ENCODE data around the gene CLEC18C. TPM values are rescaled to one million over a fixed set of nuclear protein-coding genes. Genes with fewer than 3 reads are reported as not detected.
A peak's percentile ranks its signal among the peaks of the same experiment; 100 is the strongest.
"Not testable (repeated sequence)": the region's sequence is repeated elsewhere in the genome, so short reads cannot be mapped to it uniquely, and the experiment has no call there.

The CLEC18C gene
- total RNA-seq, 6 donors from 2014 or later = 0.44 to 0.69 (median 0.54) TPM; not detected in 3

GRCh38 chr16:70206382-70206781 lies 32.8 kb downstream of the CLEC18C start:
- H3K4me1 ChIP-seq; H3K36me3 ChIP-seq; ATAC-seq (ENCODE audit: low FRiP score in 2 of 2); H3K27me3 ChIP-seq; H3K9me3 ChIP-seq; DNase-seq; H3K27ac ChIP-seq; H3K4me3 ChIP-seq: not testable (repeated sequence)
- WGBS, 2 donors = 89 to 97% methylated on average over 4 to 5 of the region's 6 CpGs

GRCh38 chr16:70218586-70218985 lies 45.0 kb downstream of the CLEC18C start:
- not testable (repeated sequence) for H3K4me3 ChIP-seq; ATAC-seq (ENCODE audit: low FRiP score in 2 of 2); DNase-seq; H3K27me3 ChIP-seq; H3K27ac ChIP-seq; H3K9me3 ChIP-seq; H3K4me1 ChIP-seq
- peaks cover 0 to 19% (median 1%) of the 10 kb centered on the region in 4 donors for H3K36me3 ChIP-seq
- WGBS, 2 donors = 90 to 91% methylated on average over 2 of the region's 2 CpGs

GRCh38 chr16:70222574-70222973 lies 49.0 kb downstream of the CLEC18C start:
- peaks cover 2 to 32% (median 4%) of the 10 kb centered on the region in 4 donors for H3K36me3 ChIP-seq
- not testable (repeated sequence) for H3K9me3 ChIP-seq; H3K4me3 ChIP-seq; DNase-seq; H3K27ac ChIP-seq; ATAC-seq (ENCODE audit: low FRiP score in 2 of 2); H3K4me1 ChIP-seq; H3K27me3 ChIP-seq
- 60 to 80% methylated on average over 1 of the region's 2 CpGs for WGBS, 2 donors

- not testable (repeated sequence) for DNase-seq; ATAC-seq (ENCODE audit: low FRiP score in 2 of 2); H3K4me3 ChIP-seq; H3K9me3 ChIP-seq; H3K27me3 ChIP-seq; H3K4me1 ChIP-seq
- Histone ChIP-seq H3K27ac (peak overlapping the region in 1 of 4 donors; percentile 4), H3K36me3 (peaks cover under 1 to 33% (median 4%) of the 10 kb centered on the region in 4 donors)
- no CpG with 5 or more reads among the region's 2 CpGs for WGBS, 2 donors
Observed at GRCh38 chr16:70223216-70223615, 49.6 kb downstream of the CLEC18C start.

GRCh38 chr16:70223971-70224513 lies 50.5 kb downstream of the CLEC18C start:
- 54 to 73% methylated on average over 1 of the region's 3 CpGs for WGBS, 2 donors
- H3K4me3 ChIP-seq; DNase-seq; H3K27me3 ChIP-seq; H3K4me1 ChIP-seq; H3K9me3 ChIP-seq; ATAC-seq (ENCODE audit: low FRiP score in 2 of 2): not testable (repeated sequence)
- Histone ChIP-seq H3K27ac (peak overlapping the region in 1 of 4 donors; percentile 4), H3K36me3 (peaks cover 0 to 37% (median 4%) of the 10 kb centered on the region in 4 donors)

GRCh38 chr16:70224645-70225044 lies 51.1 kb downstream of the CLEC18C start:
- 98% methylated on average over 9 of the region's 24 CpGs; no CpG with 5 or more reads in 1 of the 2 donors for WGBS, 2 donors
- H3K36me3 ChIP-seq = peaks cover 0 to 36% (median 4%) of the 10 kb centered on the region in 4 donors
- H3K9me3 ChIP-seq; H3K4me3 ChIP-seq; H3K4me1 ChIP-seq; ATAC-seq (ENCODE audit: low FRiP score in 2 of 2); H3K27me3 ChIP-seq; H3K27ac ChIP-seq: not testable (repeated sequence)
- DNase-seq = peak in 1 of 2 donors; percentile 60

GRCh38 chr16:70225430-70225829 lies 51.8 kb downstream of the CLEC18C start:
- not testable (repeated sequence) for DNase-seq; H3K27me3 ChIP-seq; H3K4me1 ChIP-seq; H3K27ac ChIP-seq; ATAC-seq (ENCODE audit: low FRiP score in 2 of 2); H3K9me3 ChIP-seq; H3K4me3 ChIP-seq
- H3K36me3 ChIP-seq = peaks cover 0 to 33% (median 4%) of the 10 kb centered on the region in 4 donors
- WGBS, 2 donors = 82 to 93% methylated on average over 3 to 4 of the region's 4 CpGs

GRCh38 chr16:70226024-70226423 lies 52.4 kb downstream of the CLEC18C start:
- not testable (repeated sequence) for DNase-seq; ATAC-seq (ENCODE audit: low FRiP score in 2 of 2)

GRCh38 chr16:70231831-70232230 lies 58.2 kb downstream of the CLEC18C start:
- H3K36me3 ChIP-seq = peaks cover 0 to 50% (median 11%) of the 10 kb centered on the region in 4 donors
- H3K4me3 ChIP-seq; H3K9me3 ChIP-seq; H3K27ac ChIP-seq; H3K4me1 ChIP-seq; ATAC-seq (ENCODE audit: low FRiP score in 2 of 2); DNase-seq; H3K27me3 ChIP-seq: not testable (repeated sequence)
- WGBS, 2 donors = 56 to 57% methylated on average over 3 of the region's 3 CpGs

More at GRCh38 chr16:70226024-70226423, 52.4 kb downstream of the CLEC18C start:
- not testable (repeated sequence) for H3K9me3 ChIP-seq, H3K4me1 ChIP-seq, H3K4me3 ChIP-seq, H3K27ac ChIP-seq, H3K27me3 ChIP-seq
- H3K36me3 ChIP-seq = peaks cover 0 to 34% (median 4%) of the 10 kb centered on the region in 4 donors

Small RNAs within 50 kb of the gene (small RNA-seq; reads per million reads assigned to genes)
- gene AC009060.2 = 0 reads per million in 4 donors

Other genes with a start within 250 kb of the CLEC18C start
- gene CLEC18A, start 222.5 kb upstream of the CLEC18C start, total RNA-seq = 1 to 10 TPM in 5 of 6 donors, under 1 TPM in 1; 0.54 to 5.2 (median 2.8) TPM
- 10 to 100 TPM; 15.2 to 46.1 (median 21.9) TPM for gene PDPR, start 59.5 kb upstream of the CLEC18C start, total RNA-seq
- gene EXOSC6, start 78.2 kb downstream of the CLEC18C start, total RNA-seq = 10 to 100 TPM; 16.8 to 32.8 (median 20.5) TPM
- gene AARS1, start 115.7 kb downstream of the CLEC18C start, total RNA-seq = 100 to 1,000 TPM in 3 of 6 donors, 10 to 100 TPM in 3; 67.4 to 129 (median 102) TPM
- gene DDX19B, start 125.4 kb downstream of the CLEC18C start, total RNA-seq = 10 to 100 TPM; 24.0 to 47.0 (median 27.6) TPM
- 10 to 100 TPM; 28.6 to 46.1 (median 31.7) TPM for gene DDX19A, start 173.1 kb downstream of the CLEC18C start, total RNA-seq

Measured in upper lobe of left lung (tissue), 6 donors.